ENCODE results near the gene KIF9.

GRCh38 chr3:47293822-47294221 is 11.2 kb upstream of the KIF9 start:
- TF ChIP-seq POLR2AphosphoS5 (IDR thresholded peaks at IDR 0.05) (no peak), POLR2A (IDR thresholded peaks at IDR 0.05) (no peak)
- TF ChIP-seq, protein P1, sequence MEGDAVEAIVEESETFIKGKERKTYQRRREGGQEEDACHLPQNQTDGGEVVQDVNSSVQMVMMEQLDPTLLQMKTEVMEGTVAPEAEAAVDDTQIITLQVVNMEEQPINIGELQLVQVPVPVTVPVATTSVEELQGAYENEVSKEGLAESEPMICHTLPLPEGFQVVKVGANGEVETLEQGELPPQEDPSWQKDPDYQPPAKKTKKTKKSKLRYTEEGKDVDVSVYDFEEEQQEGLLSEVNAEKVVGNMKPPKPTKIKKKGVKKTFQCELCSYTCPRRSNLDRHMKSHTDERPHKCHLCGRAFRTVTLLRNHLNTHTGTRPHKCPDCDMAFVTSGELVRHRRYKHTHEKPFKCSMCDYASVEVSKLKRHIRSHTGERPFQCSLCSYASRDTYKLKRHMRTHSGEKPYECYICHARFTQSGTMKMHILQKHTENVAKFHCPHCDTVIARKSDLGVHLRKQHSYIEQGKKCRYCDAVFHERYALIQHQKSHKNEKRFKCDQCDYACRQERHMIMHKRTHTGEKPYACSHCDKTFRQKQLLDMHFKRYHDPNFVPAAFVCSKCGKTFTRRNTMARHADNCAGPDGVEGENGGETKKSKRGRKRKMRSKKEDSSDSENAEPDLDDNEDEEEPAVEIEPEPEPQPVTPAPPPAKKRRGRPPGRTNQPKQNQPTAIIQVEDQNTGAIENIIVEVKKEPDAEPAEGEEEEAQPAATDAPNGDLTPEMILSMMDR (IDR thresholded peaks at IDR 0.05): no peak
